GM18870 (cell line): ENCODE measurements around the gene ZNRF1.
"Not testable (repeated sequence)": the region's sequence is repeated elsewhere in the genome, so short reads cannot be mapped to it uniquely, and the experiment has no call there.

Source experiments
- ATAC-seq: cut with Tn5 transposase; IDR thresholded peaks from one replicate; pipeline ENCODE4 v1.9.1; 2021; ENCODE audit warnings: moderate library complexity; ENCODE audit not compliant: unreplicated experiment

Gene ZNRF1

GRCh38 chr16:75026239-75026891 is 27.5 kb downstream of the ZNRF1 start:
- not testable (repeated sequence) for ATAC-seq

GRCh38 chr16:75026892-75027391 is 28.1 kb downstream of the ZNRF1 start:
- ATAC-seq: no peak

- ATAC-seq: no peak
Measured at GRCh38 chr16:75027520-75028300, 28.9 kb downstream of the ZNRF1 start.

GRCh38 chr16:75028544-75029135 is 29.8 kb downstream of the ZNRF1 start:
- ATAC-seq: no peak

- ATAC-seq: no peak
Measured at GRCh38 chr16:75029854-75030253, 31.0 kb downstream of the ZNRF1 start.

GRCh38 chr16:75032655-75033054 is 33.8 kb downstream of the ZNRF1 start:
- no peak for ATAC-seq

GRCh38 chr16:75035410-75035968 is 36.7 kb downstream of the ZNRF1 start:
- no peak for ATAC-seq

GRCh38 chr16:75038036-75038858 is 39.4 kb downstream of the ZNRF1 start:
- ATAC-seq: no peak

- no peak for ATAC-seq
Measured at GRCh38 chr16:75039941-75040340, 41.1 kb downstream of the ZNRF1 start.

- no peak for ATAC-seq
Measured at GRCh38 chr16:75042426-75043174, 43.8 kb downstream of the ZNRF1 start.

- peak; percentile 71 for ATAC-seq
Measured at GRCh38 chr16:75043175-75043895, 44.5 kb downstream of the ZNRF1 start.

GRCh38 chr16:75044800-75045361 is 46.1 kb downstream of the ZNRF1 start:
- ATAC-seq: no peak

- ATAC-seq: no peak
Measured at GRCh38 chr16:75045424-75045823, 46.6 kb downstream of the ZNRF1 start.

GRCh38 chr16:75048054-75048453 is 49.2 kb downstream of the ZNRF1 start:
- no peak for ATAC-seq

GRCh38 chr16:75048530-75048929 is 49.7 kb downstream of the ZNRF1 start:
- ATAC-seq: no peak

GRCh38 chr16:75052481-75053202 is 53.8 kb downstream of the ZNRF1 start:
- ATAC-seq: no peak

GRCh38 chr16:75053791-75054555 is 55.1 kb downstream of the ZNRF1 start:
- ATAC-seq: no peak

GRCh38 chr16:75054556-75054947 is 55.7 kb downstream of the ZNRF1 start:
- ATAC-seq: no peak
